GM18951 (cell line): ENCODE results near the gene MAN2A1.

ENCODE experiments used
- POLR2A ChIP-seq: IDR thresholded peaks from 4 replicates; pipeline ENCODE4 v1.6.1; 2011; ENCODE audit warnings: mild to moderate bottlenecking; ENCODE audit not compliant: insufficient read length, insufficient read depth; ENCODE audit errors: extremely low read depth
- in situ Hi-C: fragments of 300-500 bp; cut with MboI; formaldehyde crosslinking; loops from one replicate; pipeline ENCODE4 v1.12.0; 2022; ENCODE audit warnings: low sequenced_read_pairs, mixed read lengths, inconsistent platforms; ENCODE audit not compliant: unreplicated experiment

Gene MAN2A1

GRCh38 chr5:109689740-109690241 lies at the start of gene MAN2A1:
Gene MAN2A1 (plus strand): TSS chr5:109689927. CDS start chr5:109690418, 491 bp downstream.
- peak; percentile 24 for TF ChIP-seq POLR2A
- in situ Hi-C loops = no loop called here

GRCh38 chr5:109640976-109641375 lies 48.8 kb upstream of the MAN2A1 start:
- in situ Hi-C loops = no loop called here
- TF ChIP-seq POLR2A = no peak

GRCh38 chr5:109643791-109644350 lies 45.9 kb upstream of the MAN2A1 start:
- in situ Hi-C loops = no loop called here
- no peak for TF ChIP-seq POLR2A

GRCh38 chr5:109644829-109645228 lies 44.9 kb upstream of the MAN2A1 start:
- no peak for TF ChIP-seq POLR2A
- in situ Hi-C loops = no loop called here

GRCh38 chr5:109645707-109646192 lies 44.0 kb upstream of the MAN2A1 start:
- TF ChIP-seq POLR2A = no peak
- in situ Hi-C loops = no loop called here

GRCh38 chr5:109649318-109649717 lies 40.4 kb upstream of the MAN2A1 start:
- TF ChIP-seq POLR2A = no peak
- in situ Hi-C loops = no loop called here

GRCh38 chr5:109650493-109650892 lies 39.2 kb upstream of the MAN2A1 start:
- in situ Hi-C loops = no loop called here
- TF ChIP-seq POLR2A = no peak

- in situ Hi-C loops = no loop called here
- TF ChIP-seq POLR2A = no peak
Observed at GRCh38 chr5:109652096-109652495, 37.6 kb upstream of the MAN2A1 start.

- in situ Hi-C loops = no loop called here
- no peak for TF ChIP-seq POLR2A
Observed at GRCh38 chr5:109653042-109653441, 36.7 kb upstream of the MAN2A1 start.

GRCh38 chr5:109653561-109654239 lies 36.0 kb upstream of the MAN2A1 start:
- no peak for TF ChIP-seq POLR2A
- in situ Hi-C loops = no loop called here

- no peak for TF ChIP-seq POLR2A
Observed at GRCh38 chr5:109654455-109654854, 35.3 kb upstream of the MAN2A1 start.

GRCh38 chr5:109655841-109656240 lies 33.9 kb upstream of the MAN2A1 start:
- in situ Hi-C loops = no loop called here
- no peak for TF ChIP-seq POLR2A

More at GRCh38 chr5:109654455-109654854, 35.3 kb upstream of the MAN2A1 start:
- in situ Hi-C loops = no loop called here

GRCh38 chr5:109656829-109657228 lies 32.9 kb upstream of the MAN2A1 start:
- in situ Hi-C loops = no loop called here
- TF ChIP-seq POLR2A = no peak

GRCh38 chr5:109659901-109660300 lies 29.8 kb upstream of the MAN2A1 start:
- no peak for TF ChIP-seq POLR2A

More at GRCh38 chr5:109659901-109660300, 29.8 kb upstream of the MAN2A1 start:
- in situ Hi-C loops = no loop called here
